Measurements from ENCODE around the gene ABCC3.

The ABCC3 gene

DNA sequence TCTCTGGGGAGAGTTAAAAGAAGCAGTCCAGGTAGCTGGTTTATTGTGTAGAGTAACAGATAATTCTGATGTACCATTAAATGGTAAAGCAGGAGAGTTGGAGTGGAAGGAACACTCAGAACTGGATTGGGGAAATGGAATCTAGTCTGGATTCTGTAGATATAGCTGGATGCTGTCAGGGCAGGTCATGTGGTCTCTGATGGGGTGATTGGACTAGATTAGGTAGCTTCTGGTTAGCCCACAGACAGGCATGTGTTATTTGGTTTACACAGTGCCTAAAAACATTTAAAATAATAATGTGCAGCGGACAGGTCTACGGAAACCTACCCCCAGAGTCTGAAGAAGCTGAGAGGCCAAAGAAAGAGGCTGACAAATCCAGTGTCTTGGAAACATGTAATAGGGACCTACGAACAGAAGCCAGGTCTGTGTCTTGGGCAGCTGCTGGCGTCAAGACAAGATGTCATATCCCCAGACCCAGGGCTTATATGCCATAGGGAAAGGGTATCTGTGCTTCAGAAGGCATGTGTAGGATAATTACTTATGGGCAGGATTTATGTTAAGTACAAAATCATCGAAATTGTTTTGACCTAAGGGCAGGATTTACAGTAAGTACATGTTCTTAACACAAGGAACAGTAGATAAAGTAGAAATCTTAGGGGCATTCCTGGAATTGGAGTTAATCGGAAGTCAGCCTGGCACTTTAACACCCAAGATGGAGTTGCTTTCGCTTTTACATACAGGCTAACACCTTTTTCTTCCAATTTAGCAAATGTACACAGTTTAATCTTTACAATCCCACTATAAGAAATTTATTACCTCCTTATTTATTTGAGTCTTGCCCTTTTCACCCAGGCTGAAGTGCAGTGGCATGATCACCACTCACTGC, 97.1 kb downstream of the ABCC3 start:
- Histone ChIP-seq H3K9me3 (no peaks in the 10 kb centered on the region), H3K36me3 (peaks cover 22% of the 10 kb centered on the region), H3K27me3 (no peaks in the 10 kb centered on the region), H3K4me3 (ENCODE audit: low read depth, low read length) (no peak overlapping the region), H3K4me1 (peaks cover 15% of the 10 kb centered on the region)
- DNase-seq = no peak
- TF ChIP-seq, protein P1, sequence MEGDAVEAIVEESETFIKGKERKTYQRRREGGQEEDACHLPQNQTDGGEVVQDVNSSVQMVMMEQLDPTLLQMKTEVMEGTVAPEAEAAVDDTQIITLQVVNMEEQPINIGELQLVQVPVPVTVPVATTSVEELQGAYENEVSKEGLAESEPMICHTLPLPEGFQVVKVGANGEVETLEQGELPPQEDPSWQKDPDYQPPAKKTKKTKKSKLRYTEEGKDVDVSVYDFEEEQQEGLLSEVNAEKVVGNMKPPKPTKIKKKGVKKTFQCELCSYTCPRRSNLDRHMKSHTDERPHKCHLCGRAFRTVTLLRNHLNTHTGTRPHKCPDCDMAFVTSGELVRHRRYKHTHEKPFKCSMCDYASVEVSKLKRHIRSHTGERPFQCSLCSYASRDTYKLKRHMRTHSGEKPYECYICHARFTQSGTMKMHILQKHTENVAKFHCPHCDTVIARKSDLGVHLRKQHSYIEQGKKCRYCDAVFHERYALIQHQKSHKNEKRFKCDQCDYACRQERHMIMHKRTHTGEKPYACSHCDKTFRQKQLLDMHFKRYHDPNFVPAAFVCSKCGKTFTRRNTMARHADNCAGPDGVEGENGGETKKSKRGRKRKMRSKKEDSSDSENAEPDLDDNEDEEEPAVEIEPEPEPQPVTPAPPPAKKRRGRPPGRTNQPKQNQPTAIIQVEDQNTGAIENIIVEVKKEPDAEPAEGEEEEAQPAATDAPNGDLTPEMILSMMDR (IDR thresholded peaks at IDR 0.05; ENCODE audit: low read depth, low read length) = no peak

DNA sequence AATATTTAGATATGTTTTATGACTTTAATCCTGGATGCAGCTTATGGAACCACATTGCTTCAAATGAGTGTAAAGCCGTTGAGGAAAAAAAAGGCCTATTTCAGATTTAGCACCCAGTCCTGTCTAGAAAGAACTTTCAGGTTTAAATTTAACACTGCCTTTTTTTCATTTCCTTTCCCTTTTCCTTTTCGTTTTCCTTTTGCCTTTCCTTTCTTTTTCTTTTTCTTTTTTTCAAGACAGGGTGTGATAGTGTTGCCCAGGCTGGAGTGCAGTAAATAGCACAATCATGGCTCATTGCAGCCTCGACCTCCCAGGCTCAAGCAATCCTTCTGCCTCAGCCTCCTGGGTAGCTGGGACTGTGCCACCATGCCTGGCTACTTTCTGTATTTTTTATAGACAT, 100.6 kb downstream of the ABCC3 start:
- Histone ChIP-seq H3K9me3 (no peaks in the 10 kb centered on the region), H3K36me3 (peaks cover 43% of the 10 kb centered on the region), H3K27me3 (no peaks in the 10 kb centered on the region), H3K4me3 (ENCODE audit: low read depth, low read length) (no peak overlapping the region), H3K4me1 (peaks cover 17% of the 10 kb centered on the region)
- no peak for DNase-seq
- TF ChIP-seq, protein P1 (IDR thresholded peaks at IDR 0.05; ENCODE audit: low read depth, low read length) = no peak

GRCh38 chr17:50737118-50737698, 102.5 kb downstream of the ABCC3 start:
- Histone ChIP-seq H3K27me3 (no peaks in the 10 kb centered on the region), H3K9me3 (no peaks in the 10 kb centered on the region), H3K4me1 (0 out of 2 replicates have a peak, but pooled peaks cover 3% of the 10 kb centered on the region), H3K4me3 (ENCODE audit: low read depth, low read length) (no peak overlapping the region), H3K36me3 (peaks cover 60% of the 10 kb centered on the region)
- TF ChIP-seq, protein P1 (IDR thresholded peaks at IDR 0.05; ENCODE audit: low read depth, low read length) = no peak
- no peak for DNase-seq

DNA sequence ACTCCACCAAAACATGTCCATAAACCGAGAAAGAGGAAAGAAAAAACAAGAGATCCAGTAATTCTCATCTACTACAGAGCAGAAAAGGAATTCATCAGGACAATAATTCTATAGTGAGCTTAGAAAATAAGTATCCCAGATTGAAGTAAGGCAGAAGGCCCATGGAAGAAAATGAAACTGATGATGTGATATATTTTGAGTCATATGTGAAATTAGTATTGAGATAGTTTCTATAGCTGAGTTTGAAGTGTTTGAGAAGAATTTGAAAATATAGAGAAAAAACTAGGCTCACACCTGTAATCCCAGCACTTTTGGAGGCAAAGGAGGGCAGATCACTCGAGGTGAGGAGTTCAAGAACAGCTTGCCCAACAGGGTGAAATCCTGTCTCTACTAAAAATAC, 104.4 kb downstream of the ABCC3 start:
- Histone ChIP-seq H3K9me3 (no peaks in the 10 kb centered on the region), H3K4me3 (ENCODE audit: low read depth, low read length) (no peak overlapping the region), H3K36me3 (peaks cover 77% of the 10 kb centered on the region), H3K4me1 (0 out of 2 replicates have a peak, but pooled peaks cover 3% of the 10 kb centered on the region), H3K27me3 (no peaks in the 10 kb centered on the region)
- DNase-seq = no peak
- TF ChIP-seq, protein P1 (IDR thresholded peaks at IDR 0.05; ENCODE audit: low read depth, low read length) = no peak
